GM12878 (cell line): ENCODE measurements around the gene PRTFDC1.

Source experiments
- ATF3 ChIP-seq: IDR thresholded peaks from 2 replicates; pipeline ENCODE4 v1.6.1; 2011; ENCODE audit warnings: low read depth, mild to moderate bottlenecking, low read length, moderate library complexity, borderline replicate concordance; ENCODE audit errors: extremely low read depth
- BCLAF1 ChIP-seq: fragments of 450-650 bp; IDR thresholded peaks from 2 replicates; pipeline ENCODE4 v1.6.1; 2017; ENCODE audit warnings: antibody characterized with exemption, mild to moderate bottlenecking, moderate library complexity
- ESRRA ChIP-seq: IDR thresholded peaks from 2 replicates; pipeline ENCODE4 v1.6.1; 2012; ENCODE audit warnings: mild to moderate bottlenecking, low read length, improper control_type of control experiment
- EZH2 ChIP-seq: IDR thresholded peaks from 2 replicates; pipeline ENCODE4 v1.6.1; 2012; ENCODE audit warnings: low read depth, mild to moderate bottlenecking, control low read depth, inconsistent platforms, low read length, borderline replicate concordance; ENCODE audit not compliant: control insufficient read depth
- HDAC6 ChIP-seq: fragments of 200-600 bp; sonication (generic); IDR thresholded peaks from one replicate; pipeline ENCODE4 v1.8.0; 2017; ENCODE audit warnings: antibody characterized with exemption; ENCODE audit not compliant: unreplicated experiment
- IRF4 ChIP-seq: IDR thresholded peaks from 2 replicates; pipeline ENCODE4 v1.6.1; 2011; ENCODE audit warnings: low read depth, low read length
- MYC ChIP-seq: IDR thresholded peaks from 2 replicates; pipeline ENCODE4 v1.6.1; 2011; ENCODE audit warnings: mild to moderate bottlenecking, low read length, moderate library complexity, inconsistent platforms; ENCODE audit not compliant: insufficient read depth, insufficient replicate concordance, insufficient read length, severe bottlenecking
- POLR2A ChIP-seq: IDR thresholded peaks from 2 replicates; pipeline ENCODE4 v1.6.1; 2011; ENCODE audit warnings: low read depth, mild to moderate bottlenecking, low read length
- POLR2AphosphoS5 ChIP-seq: IDR thresholded peaks from 2 replicates; pipeline ENCODE4 v1.6.1; 2011; ENCODE audit warnings: mild to moderate bottlenecking, low read length, inconsistent platforms
- REST ChIP-seq: IDR thresholded peaks from 2 replicates; pipeline ENCODE4 v1.6.1; 2012; ENCODE audit warnings: mild to moderate bottlenecking, low read depth, low read length
- SMC3 ChIP-seq: IDR thresholded peaks from 2 replicates; pipeline ENCODE4 v1.6.1; 2011; ENCODE audit warnings: low read length, improper control_type of control experiment, borderline replicate concordance
- ZNF217 ChIP-seq: fragments of 450-650 bp; IDR thresholded peaks from 2 replicates; pipeline ENCODE4 v1.6.1; 2017; ENCODE audit warnings: antibody characterized with exemption, mild to moderate bottlenecking

- TF ChIP-seq ZNF217 (no peak), POLR2AphosphoS5 (no peak), ATF3 (no peak), SMC3 (no peak), POLR2A (no peak), EZH2 (no peak), HDAC6 (no peak), ESRRA (no peak), IRF4 (no peak), REST (no peak), BCLAF1 (no peak), MYC (no peak)
Observed at GRCh38 chr10:24988831-24989640, 36.6 kb upstream of the PRTFDC1 start.
